HG02884 (cell line): ENCODE results near the gene PAGR1.
"Not testable (repeated sequence)": the region's sequence is repeated elsewhere in the genome, so short reads cannot be mapped to it uniquely, and the experiment has no call there.

Experiments used
- ATAC-seq: cut with Tn5 transposase; IDR thresholded peaks from one replicate; pipeline ENCODE4 v1.9.1; 2021; ENCODE audit warnings: mild to moderate bottlenecking, moderate library complexity; ENCODE audit not compliant: unreplicated experiment

Gene PAGR1

DNA sequence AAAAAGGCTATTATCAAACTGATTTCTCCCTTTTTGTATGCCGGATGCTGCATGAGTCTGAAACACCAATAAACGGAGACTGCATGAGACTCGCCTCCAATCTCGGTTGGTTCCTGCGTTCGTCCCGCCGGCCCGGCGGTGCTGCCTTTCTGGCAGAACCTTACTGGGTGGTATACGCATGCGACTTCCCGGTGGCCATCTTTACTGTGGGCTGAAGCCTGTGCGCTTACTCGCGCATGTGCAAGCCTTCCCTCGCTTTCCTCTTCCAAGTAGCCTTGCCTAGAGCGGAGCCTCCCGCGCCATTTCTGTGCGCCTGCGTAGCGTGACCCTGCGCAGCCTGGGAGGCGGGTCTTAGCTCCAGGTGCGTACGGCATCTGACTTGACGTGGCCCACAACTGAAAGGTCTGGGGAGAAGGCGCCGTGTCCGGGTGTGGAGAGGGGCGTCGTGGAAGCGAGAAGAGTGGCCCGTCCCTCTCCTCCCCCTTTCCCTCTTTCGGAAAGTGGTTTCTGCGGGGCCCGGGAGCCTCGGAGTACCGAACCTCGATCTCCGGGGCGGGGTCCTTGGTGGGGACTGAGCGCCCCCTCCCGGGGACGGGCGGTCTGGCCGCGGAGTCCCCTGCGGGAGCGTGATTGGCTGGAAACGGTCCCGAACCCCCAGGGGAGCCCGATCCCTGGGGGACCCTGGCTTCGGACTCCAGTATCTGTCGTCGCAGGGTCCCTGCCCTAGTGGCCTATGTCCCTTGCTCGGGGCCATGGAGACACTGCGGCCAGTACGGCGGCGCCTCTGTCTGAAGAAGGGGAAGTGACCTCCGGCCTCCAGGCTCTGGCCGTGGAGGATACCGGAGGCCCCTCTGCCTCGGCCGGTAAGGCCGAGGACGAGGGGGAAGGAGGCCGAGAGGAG is at the start of gene PAGR1:
Gene PAGR1, plus strand, starts transcription at position 360 of the 901 bp plus-strand sequence. Its CDS starts 374 bp downstream, at position 734.
- ATAC-seq = peak; percentile 46

DNA sequence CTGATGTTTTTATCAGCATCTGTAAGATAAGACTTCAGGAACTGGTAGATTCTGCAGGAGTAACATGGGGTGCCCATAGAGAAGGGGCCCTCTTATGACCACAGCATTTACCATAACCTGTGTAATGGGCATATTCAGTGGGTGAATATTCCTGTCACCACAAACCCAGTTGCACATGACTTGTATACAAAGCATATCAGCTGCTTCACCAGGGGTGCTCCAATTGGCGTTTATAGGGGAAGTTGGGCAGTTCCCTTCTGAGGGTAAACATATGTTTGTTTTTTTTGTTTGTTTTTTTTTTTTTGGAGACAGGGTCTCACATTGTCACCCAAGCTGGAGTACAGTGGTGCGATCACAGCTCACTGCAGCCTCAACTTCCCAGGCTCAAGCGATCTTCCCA is 49.4 kb upstream of the PAGR1 start:
- ATAC-seq = no peak

DNA sequence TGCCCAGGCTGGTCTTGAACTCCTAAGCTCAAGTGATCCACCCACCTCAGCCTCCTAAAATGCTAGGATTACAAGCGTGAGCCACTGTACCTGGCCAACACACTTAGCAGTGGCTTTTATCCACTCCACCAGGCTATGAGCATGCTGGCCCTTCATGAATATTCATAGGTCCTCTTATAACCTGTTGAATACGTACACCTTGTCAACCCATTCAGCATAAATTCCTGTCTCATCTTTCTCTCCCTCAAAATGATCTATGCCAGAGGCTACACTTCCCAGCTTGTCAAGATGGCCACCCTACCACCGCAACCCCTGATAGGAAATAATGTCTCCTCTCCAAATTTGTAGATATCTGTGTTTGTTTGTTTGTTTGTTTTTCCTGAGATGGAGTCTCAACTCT is 48.9 kb upstream of the PAGR1 start:
- no peak for ATAC-seq

DNA sequence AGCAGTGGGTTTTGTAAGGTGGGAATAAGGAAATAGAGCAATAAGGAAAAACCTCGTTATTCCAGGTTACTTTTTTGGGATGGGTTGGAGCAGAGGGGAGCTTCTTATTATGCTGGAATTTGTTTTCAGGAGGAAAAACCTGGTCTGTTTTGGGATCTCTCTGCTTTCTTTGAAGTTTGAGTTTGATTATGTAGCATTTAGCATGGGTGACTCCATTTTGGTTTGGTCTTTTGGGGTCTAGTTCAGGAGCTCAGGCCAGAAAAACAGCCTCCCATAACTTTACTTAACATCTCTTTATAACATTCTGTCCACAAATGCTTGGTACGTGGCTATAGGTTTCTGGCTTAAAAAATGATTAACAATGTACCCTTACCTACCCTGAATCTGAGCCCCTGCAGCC is 46.4 kb upstream of the PAGR1 start:
- ATAC-seq = no peak

DNA sequence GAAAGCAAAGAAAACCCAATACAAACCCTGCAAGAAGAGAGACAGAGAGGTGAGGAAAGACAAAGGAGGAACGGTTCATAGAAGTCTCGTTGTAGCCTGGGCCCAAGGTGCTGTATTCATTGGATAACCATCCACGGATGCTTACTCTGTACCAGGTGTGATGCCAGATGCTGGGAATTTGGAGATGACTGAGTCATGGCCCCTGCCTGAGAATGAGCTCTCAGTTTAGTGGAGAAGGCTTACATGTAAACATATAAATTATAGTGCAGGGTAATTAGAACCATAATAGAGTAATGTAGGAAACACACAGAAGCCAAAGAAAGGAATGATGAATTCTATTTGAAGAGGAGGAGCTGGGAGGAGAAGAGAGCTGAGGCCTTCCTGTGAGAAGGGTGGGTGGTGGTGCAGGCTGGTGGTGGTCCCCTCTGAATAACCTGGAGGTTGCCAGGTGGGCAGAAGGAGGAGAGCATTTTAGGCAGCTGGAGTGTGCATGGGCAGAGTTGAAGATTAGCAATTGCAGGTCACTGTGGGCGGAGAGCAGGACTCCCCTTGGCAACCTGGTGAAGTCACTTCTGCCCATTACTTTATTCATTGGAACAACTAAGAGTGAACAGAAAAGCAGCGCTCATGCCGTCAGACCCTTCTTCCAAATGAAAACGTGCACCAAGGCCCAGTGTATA is 45.6 kb upstream of the PAGR1 start:
- no peak for ATAC-seq

DNA sequence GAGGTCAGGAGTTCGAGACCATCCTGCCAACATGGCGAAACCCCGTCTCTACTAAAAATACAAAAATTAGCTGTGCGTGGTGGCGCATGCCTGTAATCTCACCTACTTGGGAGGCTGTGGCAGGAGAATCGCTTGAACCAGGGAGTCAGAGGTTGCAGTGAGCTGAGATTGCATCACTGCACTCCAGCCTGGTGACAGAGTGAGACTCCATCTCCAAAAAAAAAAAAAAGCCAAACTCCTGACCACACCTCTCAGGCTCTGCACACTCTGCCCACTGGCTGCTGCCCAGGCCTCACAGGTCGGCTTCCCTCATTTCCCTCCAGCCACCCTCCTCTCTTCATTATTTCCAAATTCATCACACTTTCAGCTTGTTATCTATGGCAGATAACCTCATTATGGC is 43.6 kb upstream of the PAGR1 start:
- not testable (repeated sequence) for ATAC-seq

DNA sequence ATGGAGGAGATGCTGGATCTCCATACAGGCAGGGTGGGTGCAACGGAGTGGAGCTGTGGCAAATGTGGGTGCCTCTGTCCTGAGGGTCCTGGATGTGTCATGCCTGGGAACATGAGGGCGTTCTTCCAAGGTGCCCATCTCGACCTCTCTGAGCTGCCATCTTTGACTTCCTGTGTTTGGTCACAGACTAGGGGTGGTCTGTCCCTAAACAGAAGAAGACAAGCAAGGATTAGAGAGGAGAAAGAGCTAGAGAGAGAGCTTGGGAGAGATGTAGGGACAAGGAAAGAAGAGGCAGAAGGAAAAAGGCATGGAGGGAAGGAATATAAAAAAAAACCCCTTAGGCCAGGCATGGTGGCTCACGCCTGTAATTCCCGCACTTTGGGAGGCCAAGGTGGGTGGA is 41.2 kb upstream of the PAGR1 start:
- no peak for ATAC-seq

DNA sequence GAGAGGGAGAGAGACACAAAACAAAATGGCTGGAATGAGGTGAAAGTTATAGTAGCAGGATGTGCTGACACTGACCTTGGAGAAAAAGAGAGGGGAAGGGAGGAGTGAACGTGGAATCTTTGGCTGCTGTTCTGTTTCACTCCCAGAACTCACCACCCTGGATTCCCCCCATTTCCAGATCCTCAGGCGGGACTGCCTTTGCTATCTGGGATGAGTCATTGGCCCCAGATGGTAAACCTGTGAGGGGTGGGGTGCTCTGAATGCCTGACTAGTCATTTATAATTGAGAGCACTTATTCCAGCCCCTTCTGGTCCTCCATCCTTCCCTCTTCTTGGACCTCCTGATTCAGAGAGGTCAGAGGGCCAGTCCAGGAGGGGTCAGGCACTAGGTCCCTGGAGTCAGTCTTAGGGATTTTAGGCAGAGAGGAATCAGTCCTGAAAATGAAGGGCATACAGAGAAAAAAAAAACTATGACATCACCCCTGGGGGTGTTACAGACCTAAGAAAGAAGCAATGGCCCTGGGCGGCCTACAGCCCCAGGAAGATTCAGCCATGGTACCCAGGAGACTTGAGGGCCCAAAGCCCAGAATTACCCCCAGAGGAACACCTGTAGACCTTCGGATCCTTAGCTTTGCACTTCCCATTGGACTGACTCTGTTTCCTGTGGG is 40.1 kb upstream of the PAGR1 start:
- no peak for ATAC-seq

DNA sequence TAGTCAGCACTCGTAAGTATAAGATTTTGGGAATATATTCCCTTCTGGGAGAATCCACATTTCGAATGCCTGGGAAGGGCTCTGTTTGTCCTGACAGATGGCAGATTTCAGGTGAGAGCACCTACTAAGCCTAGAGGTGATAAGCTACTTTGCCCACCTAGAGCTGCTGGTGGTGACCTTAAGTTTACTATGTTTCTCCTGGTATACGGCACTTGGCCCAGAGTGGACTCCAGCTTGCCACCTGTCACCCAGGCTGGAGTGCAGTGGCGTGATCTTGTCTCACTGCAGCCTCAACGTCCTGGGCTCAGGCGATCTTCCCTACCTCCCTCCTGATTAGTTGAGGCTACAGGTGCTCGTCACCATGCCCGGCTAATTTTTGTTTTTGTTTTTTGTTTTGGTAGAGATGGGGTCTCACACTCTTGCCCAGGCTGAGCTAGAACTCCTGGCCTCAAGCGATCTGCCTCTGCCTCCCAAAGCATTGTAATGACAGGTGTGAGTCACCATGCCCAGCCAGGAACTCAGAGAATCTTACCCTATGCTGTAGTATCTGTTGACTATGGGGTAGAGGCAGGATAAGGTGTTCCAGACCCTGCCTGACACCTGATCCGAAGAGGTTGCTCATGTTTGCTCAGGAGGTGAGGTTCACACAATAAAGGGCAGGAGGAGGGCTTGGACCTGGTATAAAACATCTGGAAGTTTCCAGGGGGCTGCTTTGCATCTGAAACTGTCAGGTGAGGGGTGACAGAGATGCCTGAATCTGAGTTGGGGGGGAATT is 38.2 kb upstream of the PAGR1 start, which contains the start of gene ZG16:
Gene ZG16, plus strand, starts transcription at position 681 of the 775 bp plus-strand sequence. CDS start 1,011 bp downstream, outside the sequence.
- no peak for ATAC-seq

DNA sequence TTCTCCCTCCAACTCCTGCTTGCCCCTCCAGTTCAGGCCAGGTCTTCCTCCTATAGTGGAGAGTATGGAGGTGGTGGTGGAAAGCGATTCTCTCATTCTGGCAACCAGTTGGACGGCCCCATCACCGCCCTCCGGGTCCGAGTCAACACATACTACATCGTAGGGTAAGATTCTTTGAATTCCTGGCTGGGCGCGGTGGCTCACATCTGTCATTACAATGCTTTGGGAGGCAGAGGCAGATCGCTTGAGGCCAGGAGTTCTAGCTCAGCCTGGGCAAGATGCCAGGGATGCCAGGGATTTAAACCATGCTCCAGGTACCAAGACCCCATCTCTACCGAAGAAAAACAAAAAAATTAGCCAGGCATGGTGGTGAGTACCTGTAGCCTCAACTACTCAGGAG is 36.5 kb upstream of the PAGR1 start:
- ATAC-seq = no peak

DNA sequence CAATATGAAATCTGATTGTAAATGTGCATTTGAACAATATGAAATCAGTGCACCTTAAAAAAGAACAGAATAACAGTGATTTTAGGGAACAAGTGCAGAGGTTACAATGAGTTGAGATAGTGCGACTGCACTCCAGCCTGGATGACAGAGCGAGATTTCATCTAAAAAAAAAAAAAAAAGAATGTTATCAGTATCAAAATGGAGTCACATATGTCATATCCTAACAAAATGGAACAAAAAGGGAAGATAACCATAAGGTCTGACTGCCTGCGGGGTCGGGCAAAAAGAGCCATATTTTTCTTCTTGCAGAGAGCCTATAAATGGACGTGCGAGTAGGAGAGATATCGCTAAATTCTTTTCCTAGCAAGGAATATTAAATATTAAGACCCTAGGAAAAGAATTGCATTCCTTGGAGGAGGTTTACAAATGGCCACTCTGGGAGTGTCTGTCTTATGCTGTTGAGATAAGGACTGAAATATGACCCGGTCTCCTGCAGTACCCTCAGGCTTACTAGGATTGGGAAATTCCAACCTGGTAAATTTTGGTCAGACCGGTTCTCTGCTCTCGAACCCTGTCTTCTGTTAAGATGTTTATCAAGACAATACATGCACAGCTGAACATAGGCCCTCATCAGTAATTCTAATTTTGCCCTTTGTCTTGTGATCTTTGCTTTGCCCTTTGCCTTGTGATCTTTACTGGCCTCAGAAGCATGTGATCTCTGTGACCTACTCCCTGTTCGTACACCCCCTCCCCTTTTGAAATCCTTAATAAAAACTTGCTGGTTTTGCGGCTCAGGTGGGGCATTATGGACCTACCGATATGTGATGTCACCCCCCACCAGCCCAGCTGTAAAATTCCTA is 32.6 kb upstream of the PAGR1 start:
- not testable (repeated sequence) for ATAC-seq

DNA sequence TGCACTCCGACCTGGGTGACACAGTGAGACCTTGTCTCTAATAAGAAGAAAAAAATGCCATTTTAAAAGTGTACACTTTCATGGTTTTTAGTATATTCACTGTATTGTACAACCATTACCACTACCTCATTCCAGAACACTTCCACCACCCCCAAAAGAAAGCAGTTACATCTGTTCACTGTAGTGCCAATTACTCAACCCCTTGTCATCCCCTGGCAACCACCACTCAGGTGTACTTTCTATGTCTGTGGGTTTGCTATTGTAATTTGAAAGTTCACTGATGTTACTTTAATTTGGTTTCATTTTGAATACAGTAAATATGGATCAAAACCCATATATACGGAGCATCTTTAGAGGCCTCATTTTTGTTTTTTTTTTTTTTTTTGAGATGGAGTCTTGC is 31.8 kb upstream of the PAGR1 start:
- no peak for ATAC-seq

DNA sequence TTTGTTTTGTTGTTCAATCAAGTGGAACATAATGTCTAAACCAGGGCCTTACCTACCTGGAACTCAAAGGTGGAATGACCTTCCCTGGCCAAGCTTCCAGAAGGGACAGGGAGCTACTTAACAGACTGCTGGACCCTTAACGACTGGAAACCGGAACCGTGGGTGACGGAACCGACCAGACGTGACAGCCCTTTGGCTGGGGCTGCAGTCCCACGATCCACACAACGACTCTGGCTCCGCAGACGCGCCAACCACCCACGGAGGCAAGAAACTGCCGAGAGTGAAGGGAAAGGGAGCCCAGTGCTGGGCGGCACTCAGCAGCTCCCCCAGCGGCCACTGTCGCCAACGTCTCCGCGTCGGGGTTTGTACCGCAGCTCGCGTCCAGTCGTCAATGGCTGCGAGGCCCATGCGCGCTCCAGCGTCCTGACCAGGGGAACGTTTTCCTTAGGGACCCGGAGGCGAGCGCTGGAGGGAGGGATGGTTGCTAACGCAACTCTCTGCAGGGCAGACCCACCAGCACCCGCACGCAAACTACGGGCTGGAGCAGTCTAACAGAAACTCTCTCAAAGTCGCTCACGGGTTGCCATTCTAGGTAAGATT is 31.0 kb upstream of the PAGR1 start:
- no peak for ATAC-seq

DNA sequence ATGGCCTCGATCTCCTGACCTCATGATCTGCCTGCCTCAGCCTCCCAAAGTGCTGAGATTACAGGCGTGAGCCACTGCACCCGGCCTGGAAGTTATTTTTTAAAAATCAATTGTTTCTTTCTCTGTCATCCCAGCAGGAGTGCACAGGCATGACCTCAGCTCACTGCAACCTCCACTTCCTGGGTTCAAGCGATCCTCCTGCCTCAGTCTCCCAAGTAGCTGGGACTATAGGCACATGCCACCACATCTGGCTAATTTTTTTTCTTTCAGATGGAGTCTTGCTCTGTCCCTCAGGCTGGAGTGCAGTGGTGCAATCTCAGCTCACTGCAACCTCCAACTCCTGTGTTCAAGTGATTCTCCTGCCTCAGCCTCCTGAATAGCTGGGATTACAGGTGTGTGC is 28.8 kb upstream of the PAGR1 start:
- ATAC-seq = not testable (repeated sequence)

DNA sequence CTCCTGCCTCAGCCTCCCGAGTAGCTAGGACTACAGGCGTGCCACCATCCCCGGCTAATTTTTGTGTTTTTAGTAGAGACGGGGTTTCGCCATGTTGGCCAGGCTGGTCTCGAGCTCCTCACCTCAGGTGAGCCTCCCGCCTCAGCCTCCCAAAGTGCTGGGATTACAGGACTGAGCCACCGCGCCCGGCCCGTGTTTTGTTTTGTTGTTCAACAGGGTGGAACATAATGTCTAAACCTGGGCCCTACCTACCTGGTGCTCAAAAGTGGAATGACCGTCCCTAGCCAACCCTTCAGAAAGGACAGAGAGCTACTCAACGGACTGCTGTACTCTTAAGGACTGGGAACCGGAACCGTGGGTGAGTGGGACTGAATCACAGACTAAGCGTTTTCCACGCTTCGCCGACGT is 26.2 kb upstream of the PAGR1 start:
- no peak for ATAC-seq

DNA sequence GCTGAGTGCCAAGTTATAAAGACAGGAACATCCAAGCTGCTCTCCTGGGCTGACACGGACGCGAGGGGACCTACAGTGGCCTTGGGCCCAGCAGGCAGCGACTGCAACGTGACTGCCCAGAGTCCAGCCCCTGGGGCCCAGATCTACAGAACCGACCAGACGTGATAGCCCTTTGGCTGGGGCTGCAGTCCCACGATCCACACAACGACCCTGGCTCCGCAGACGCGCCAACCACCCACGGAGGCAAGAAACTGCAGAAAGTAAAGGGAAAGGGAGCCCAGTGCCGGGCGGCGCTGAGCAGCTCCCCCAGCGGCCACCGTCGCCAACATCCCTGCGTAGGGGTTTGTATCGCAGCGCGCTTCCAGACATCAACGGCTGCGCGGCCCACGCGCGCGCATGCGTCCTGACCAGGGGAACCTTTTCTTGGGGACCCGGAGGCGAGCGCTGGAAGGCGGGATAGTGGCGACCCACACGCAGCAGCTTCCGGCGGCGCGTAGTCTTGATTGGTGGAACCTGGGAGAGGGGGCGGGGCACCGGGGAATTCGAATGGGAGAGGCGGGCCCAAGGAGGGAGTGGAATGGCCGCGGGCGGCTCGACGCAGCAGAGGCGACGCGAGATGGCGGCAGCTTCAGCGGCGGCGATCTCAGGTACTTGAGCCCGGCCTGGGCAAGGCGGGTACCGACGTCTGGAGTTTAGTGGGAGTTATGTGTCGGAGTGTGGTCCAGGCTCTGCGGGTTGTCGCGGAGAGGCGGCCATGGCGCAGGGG is 25.6 kb upstream of the PAGR1 start, which contains the start of gene KIF22:
Gene KIF22, plus strand, starts transcription at position 569 of the 766 bp plus-strand sequence. Its CDS starts 9 bp downstream, at position 578.
- peak; percentile 91 for ATAC-seq

DNA sequence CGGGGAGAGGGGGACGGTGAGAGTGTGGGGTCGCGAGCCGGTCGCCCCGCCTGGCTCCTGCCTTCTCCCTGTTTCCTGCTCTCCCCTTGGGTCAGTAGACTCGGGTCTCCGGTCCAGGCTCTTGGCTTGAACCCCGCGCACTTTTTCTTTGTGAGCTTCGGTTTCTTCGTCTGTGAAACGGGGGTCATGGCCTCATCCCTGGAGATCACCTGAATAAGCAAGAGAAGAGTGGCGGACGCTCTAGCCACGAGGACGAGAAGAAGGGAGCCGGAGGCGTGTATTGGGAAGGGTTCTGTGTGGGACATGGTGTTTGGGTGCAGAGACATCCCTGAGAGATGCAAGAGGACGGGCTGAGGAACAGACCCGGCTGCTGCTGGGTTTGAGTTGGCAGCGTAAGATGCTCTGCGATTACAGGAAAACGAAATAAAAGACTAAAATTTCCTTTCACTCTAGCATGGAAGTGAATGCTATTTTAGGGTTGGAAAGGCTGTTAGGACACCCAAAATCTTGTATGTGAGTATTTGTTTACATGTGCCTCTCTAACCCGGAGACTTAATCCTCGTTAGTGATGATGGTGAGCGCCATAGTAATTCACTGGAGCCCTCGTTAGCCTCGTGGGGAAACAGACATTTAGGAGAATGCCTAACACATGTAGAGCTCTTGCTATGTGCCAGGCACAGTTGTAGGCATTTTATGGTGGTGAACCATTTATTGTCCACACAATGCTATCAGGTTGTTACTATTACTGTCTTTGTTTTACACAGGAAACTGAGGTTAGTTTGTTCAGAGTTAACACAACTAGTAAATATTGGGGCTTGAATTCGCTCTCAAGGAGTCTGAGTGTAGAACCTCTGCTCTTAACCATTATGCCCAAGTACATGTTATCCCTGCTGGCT is 24.8 kb upstream of the PAGR1 start:
- peak; percentile 30 for ATAC-seq
